RWPE2 (cell line): Measurements from ENCODE around the gene CHRD.

Experiments used
- ATAC-seq: fragments of 200-7000 bp; cut with Tn5 transposase; 3 replicates; pipeline ENCODE4 v1.9.1; 2021; ENCODE audit warnings: low read depth
- DNase-seq: peaks from one replicate; pipeline ENCODE4 v3.0.0-alpha.2; 2020; ENCODE audit warnings: low spot score
- H3K27ac ChIP-seq: fragments of 450-650 bp; 2 replicates; pipeline ENCODE4 v1.5.1; 2017; ENCODE audit warnings: mild to moderate bottlenecking; ENCODE audit not compliant: poor library complexity, severe bottlenecking
- H3K27me3 ChIP-seq: fragments of 250-450 bp; sonication (Bioruptor Pico); 2 replicates; pipeline ENCODE4 v1.5.1; 2021; ENCODE audit warnings: mild to moderate bottlenecking, moderate library complexity; ENCODE audit not compliant: insufficient read depth, poor library complexity, severe bottlenecking
- H3K36me3 ChIP-seq: fragments of 250-450 bp; sonication (Bioruptor Pico); 2 replicates; pipeline ENCODE4 v1.5.1; 2020; ENCODE audit warnings: low read depth, mild to moderate bottlenecking, moderate library complexity
- H3K4me1 ChIP-seq: fragments of 250-450 bp; sonication (Bioruptor Pico); 2 replicates; pipeline ENCODE4 v1.5.1; 2021; ENCODE audit warnings: mild to moderate bottlenecking, moderate library complexity; ENCODE audit not compliant: insufficient read depth, poor library complexity, severe bottlenecking
- H3K4me3 ChIP-seq: fragments of 250-450 bp; sonication (Bioruptor Pico); 2 replicates; pipeline ENCODE4 v1.5.1; 2021; ENCODE audit warnings: mild to moderate bottlenecking, moderate library complexity; ENCODE audit not compliant: severe bottlenecking
- H3K9me3 ChIP-seq: fragments of 250-450 bp; sonication (Bioruptor Pico); 2 replicates; pipeline ENCODE4 v1.5.1; 2021; ENCODE audit warnings: mild to moderate bottlenecking, moderate library complexity; ENCODE audit not compliant: severe bottlenecking
- CTCF ChIP-seq: fragments of 450-650 bp; IDR thresholded peaks from one replicate; pipeline ENCODE4 v1.5.1; 2017; ENCODE audit warnings: mild to moderate bottlenecking, moderate library complexity; ENCODE audit not compliant: poor library complexity, severe bottlenecking

Gene CHRD

GRCh38 chr3:184357248-184358123 lies 22.4 kb upstream of the CHRD start:
- no peak overlapping the region for H3K4me3 ChIP-seq
- no peaks in the 10 kb centered on the region for H3K27me3 ChIP-seq
- TF ChIP-seq CTCF: no peak
- peaks cover 21% of the 10 kb centered on the region for H3K36me3 ChIP-seq
- no peaks in the 10 kb centered on the region for H3K4me1 ChIP-seq
- no peak overlapping the region for H3K27ac ChIP-seq
- ATAC-seq: no peak
- peak; percentile 46 for DNase-seq
- no peaks in the 10 kb centered on the region for H3K9me3 ChIP-seq

GRCh38 chr3:184358124-184358767 lies 21.6 kb upstream of the CHRD start:
- H3K36me3 ChIP-seq: peaks cover 14% of the 10 kb centered on the region
- ATAC-seq (no peak), DNase-seq (peak; percentile 47)
- no peaks in the 10 kb centered on the region for H3K4me1 ChIP-seq
- no peak for TF ChIP-seq CTCF
- H3K27ac ChIP-seq: no peak overlapping the region
- no peaks in the 10 kb centered on the region for H3K27me3 ChIP-seq
- no peaks in the 10 kb centered on the region for H3K9me3 ChIP-seq
- H3K4me3 ChIP-seq: no peak overlapping the region

GRCh38 chr3:184358921-184359350 lies 20.9 kb upstream of the CHRD start:
- Histone ChIP-seq H3K27me3 (no peaks in the 10 kb centered on the region), H3K9me3 (no peaks in the 10 kb centered on the region), H3K4me1 (no peaks in the 10 kb centered on the region), H3K36me3 (peaks cover 10% of the 10 kb centered on the region), H3K4me3 (no peak overlapping the region), H3K27ac (no peak overlapping the region)
- ATAC-seq (no peak), DNase-seq (peak; percentile 45)
- no peak for TF ChIP-seq CTCF

GRCh38 chr3:184359610-184360009 lies 20.2 kb upstream of the CHRD start:
- Histone ChIP-seq H3K9me3 (no peaks in the 10 kb centered on the region), H3K4me1 (peaks cover 6% of the 10 kb centered on the region), H3K4me3 (no peak overlapping the region), H3K27ac (no peak overlapping the region), H3K27me3 (no peaks in the 10 kb centered on the region), H3K36me3 (peaks cover 14% of the 10 kb centered on the region)
- peak; percentile 51 for DNase-seq
- no peak for TF ChIP-seq CTCF
- no peak for ATAC-seq
